ENCODE measurements around the gene HECW1.
"Not testable (repeated sequence)": the region's sequence is repeated elsewhere in the genome, so short reads cannot be mapped to it uniquely, and the experiment has no call there.

The HECW1 gene

DNA sequence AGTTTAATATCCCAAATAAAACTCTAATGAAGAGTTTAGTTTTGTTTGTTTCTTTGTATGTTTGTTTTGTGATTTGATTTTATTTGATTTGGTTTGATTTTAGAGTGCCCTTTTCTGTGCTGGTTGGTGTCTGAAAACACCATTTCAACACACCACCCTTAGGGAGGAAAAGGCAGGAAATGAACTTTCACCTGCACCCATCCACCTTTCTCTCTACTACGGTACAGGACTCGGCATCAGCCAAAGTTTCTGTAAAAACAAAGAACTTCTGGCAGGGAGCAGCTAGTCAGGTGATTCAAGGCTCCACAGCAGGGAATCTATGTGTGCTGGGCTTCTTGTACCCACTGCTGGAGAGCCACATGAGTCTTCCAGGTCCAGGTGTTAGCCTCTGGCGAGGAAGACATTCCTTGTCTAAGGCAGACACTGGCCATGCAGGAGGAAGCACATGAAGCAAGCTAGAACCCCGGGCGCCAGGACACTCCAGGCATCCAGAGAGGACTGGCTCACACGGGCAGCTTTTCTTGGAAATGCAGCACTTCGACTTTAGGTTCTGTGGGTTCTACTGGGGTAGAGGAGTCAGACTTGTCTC is 448.4 kb downstream of the HECW1 start:
- no peaks in the 10 kb centered on the region for H3K4me1 Mint-ChIP-seq
- H3K4me3 Mint-ChIP-seq: no peak overlapping the region
- no peaks in the 10 kb centered on the region for H3K9me3 Mint-ChIP-seq
- peaks cover 30% of the 10 kb centered on the region for H3K27me3 Mint-ChIP-seq
- no peaks in the 10 kb centered on the region for H3K36me3 Mint-ChIP-seq
- peak; percentile 16 for ATAC-seq
- no peak overlapping the region for H3K27ac Mint-ChIP-seq

DNA sequence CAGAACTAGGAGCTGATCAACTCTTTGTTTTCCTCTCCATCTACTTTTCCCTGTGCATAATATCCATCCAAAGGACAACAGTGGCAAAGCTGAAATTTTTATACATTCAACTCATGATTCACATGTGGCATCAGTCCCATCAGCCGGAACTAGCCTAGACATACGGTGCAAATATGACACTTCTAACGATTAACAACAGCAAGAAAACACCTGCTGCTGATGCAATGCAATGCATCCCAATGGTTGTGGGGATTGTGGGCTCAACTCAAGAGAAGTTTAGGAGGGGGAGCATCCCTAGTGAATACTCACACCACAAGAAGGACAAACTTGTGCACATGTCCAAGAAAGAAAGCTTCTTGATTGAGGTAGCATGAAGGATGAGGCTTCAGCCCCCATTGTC is 449.9 kb downstream of the HECW1 start:
- peaks cover 24% of the 10 kb centered on the region for H3K27me3 Mint-ChIP-seq
- H3K9me3 Mint-ChIP-seq: no peaks in the 10 kb centered on the region
- no peaks in the 10 kb centered on the region for H3K36me3 Mint-ChIP-seq
- H3K4me1 Mint-ChIP-seq: no peaks in the 10 kb centered on the region
- ATAC-seq: no peak
- H3K27ac Mint-ChIP-seq: no peak overlapping the region
- no peak overlapping the region for H3K4me3 Mint-ChIP-seq

DNA sequence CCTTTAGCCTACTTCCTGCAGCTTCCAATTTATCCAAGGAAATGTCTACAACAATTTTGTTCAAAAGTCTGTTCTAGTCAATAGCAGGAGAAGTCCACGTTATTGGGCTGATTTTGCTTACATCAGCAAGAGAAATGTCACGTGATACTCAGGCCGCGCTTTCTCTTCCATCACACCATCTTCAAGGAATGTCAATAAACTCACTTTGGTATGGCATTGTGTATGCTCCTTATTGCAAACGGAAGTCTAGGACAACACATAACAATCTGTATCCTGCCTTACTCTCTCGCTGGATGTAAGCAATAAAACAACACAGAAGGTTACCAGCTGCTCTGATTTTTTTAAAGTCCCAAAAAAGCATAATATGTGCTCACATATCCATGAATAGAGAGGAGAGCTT is 453.3 kb downstream of the HECW1 start:
- peaks cover 7% of the 10 kb centered on the region for H3K4me1 Mint-ChIP-seq
- no peaks in the 10 kb centered on the region for H3K36me3 Mint-ChIP-seq
- H3K27ac Mint-ChIP-seq: no peak overlapping the region
- no peaks in the 10 kb centered on the region for H3K9me3 Mint-ChIP-seq
- no peak for ATAC-seq
- H3K27me3 Mint-ChIP-seq: peaks cover 24% of the 10 kb centered on the region
- no peak overlapping the region for H3K4me3 Mint-ChIP-seq

DNA sequence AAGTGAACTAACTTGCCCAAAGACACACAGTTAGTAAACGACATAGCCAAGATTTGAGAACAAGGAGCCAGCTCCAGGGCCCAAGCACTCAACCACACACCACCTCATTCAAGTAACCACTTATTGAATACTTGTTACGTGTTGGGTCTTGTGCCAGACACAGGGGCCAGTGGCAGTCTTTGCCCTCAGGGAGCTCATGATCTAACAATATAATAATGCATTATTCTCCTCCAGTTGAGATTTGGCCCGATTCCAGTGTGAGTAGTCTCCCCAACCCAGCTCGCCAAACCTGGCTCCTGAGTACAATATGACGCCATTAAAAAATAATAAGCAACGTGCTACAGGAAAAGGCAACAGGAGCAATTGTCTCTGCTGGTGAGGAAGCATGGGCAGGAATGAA is 456.1 kb downstream of the HECW1 start:
- no peaks in the 10 kb centered on the region for H3K9me3 Mint-ChIP-seq
- no peak for ATAC-seq
- H3K36me3 Mint-ChIP-seq: no peaks in the 10 kb centered on the region
- H3K4me3 Mint-ChIP-seq: no peak overlapping the region
- H3K27me3 Mint-ChIP-seq: peaks cover 9% of the 10 kb centered on the region
- H3K27ac Mint-ChIP-seq: no peak overlapping the region
- peaks cover 7% of the 10 kb centered on the region for H3K4me1 Mint-ChIP-seq

DNA sequence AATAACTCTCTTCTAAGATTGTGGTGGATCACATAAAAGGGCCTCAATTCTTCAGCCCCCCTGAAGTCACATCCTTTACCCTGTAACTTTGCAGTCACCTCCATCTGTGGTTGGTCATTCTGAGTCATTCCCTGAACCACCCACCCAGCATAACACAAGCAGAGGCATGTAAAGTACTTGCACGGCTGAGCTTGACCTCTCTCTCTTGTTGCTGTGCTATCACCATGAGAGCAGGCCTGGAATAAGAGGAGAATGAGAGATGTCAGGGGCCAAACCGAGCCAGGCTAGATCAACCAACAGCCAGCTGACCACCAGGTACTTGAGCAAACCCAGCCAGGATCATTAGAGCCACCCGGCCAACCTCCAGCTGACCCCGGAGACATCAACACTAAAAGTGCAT is 457.0 kb downstream of the HECW1 start:
- Mint-ChIP-seq H3K4me1 (peaks cover 7% of the 10 kb centered on the region), H3K9me3 (no peaks in the 10 kb centered on the region), H3K27ac (no peak overlapping the region), H3K27me3 (peaks cover 9% of the 10 kb centered on the region), H3K4me3 (no peak overlapping the region), H3K36me3 (no peaks in the 10 kb centered on the region)
- ATAC-seq: peak; percentile 64

DNA sequence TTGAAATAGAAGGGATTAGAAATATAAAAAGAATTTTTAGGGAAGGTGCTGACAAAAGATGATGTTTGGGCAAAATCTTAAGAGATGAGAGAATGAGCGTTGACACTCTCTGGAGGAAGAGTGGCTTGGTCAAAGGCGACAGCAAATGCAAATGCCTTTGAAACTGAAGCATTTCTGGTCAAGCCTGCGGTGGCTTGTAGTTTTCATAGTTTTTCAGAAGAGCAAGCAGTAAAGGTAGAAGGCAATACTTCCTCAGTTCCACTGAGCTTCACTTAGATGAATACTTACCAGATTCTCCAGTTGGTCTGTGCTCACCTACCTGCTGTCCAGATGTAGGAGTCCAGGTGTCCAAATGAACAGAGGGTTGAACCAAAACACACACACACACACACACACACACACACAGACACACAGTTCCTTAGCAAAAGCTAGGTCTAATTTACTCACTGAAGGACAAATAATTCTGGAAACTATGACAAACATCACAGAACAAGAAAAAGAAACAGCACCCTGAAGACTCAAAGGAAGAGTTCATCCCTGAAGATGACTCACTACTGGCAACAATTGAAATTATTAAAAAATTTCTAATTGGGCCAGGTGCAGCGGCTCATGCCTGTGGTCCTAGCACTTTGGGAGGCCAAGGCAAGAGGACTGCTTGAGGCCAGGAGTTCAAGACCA is 458.4 kb downstream of the HECW1 start:
- Mint-ChIP-seq H3K27me3 (no peaks in the 10 kb centered on the region), H3K4me3 (no peak overlapping the region), H3K9me3 (no peaks in the 10 kb centered on the region), H3K4me1 (peaks cover 7% of the 10 kb centered on the region), H3K27ac (no peak overlapping the region), H3K36me3 (no peaks in the 10 kb centered on the region)
- ATAC-seq: no peak

DNA sequence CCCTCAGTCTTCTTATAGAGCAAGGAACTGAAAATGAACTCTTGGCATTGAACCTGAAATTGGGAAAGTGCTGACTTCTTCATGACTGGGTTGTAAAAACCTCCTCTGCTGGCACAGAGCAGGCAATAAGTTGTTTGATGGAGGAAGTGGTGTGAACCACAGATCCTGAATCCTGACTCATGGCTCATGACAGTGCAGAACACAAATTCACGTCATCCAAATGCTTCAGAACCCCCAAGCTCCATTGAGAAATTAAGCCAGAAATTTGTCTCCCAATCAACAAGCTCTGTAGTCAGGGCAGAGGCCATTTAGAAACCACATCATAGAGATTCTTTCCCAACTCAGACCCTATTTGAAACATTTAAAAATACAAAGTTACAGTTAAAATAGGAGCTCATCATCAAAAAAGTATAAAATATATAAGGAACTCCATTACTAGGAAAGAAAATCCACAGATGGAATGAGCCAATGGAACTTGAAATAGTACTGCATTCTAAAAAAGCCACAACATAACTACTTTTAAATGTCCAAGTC is 460.1 kb downstream of the HECW1 start:
- no peaks in the 10 kb centered on the region for H3K36me3 Mint-ChIP-seq
- peak; percentile 61 for ATAC-seq

DNA sequence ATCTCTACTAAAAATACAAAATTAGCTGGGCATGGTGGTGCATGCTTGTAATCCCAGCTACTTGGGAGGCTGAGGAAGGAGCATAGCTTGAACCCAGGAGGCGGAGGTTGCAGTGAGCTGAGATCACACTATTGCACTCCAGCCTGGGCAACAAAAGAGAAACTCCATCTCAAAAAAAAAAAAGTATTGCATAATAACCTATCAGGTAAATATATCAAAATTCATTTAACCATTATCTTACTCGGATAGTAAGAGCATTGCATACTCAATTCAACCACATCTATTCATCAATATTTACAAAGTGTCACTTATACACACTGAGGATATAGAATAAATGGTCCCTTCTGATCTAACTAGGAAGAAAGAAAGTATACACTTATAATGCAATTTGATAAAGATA is 461.4 kb downstream of the HECW1 start:
- not testable (repeated sequence) for H3K27me3 Mint-ChIP-seq, H3K4me1 Mint-ChIP-seq, ATAC-seq, H3K4me3 Mint-ChIP-seq, H3K27ac Mint-ChIP-seq, H3K36me3 Mint-ChIP-seq, H3K9me3 Mint-ChIP-seq

More for the DNA sequence above, 460.1 kb downstream of the HECW1 start:
- Mint-ChIP-seq H3K27ac (no peak overlapping the region), H3K27me3 (no peaks in the 10 kb centered on the region), H3K4me1 (peaks cover 7% of the 10 kb centered on the region), H3K4me3 (no peak overlapping the region), H3K9me3 (no peaks in the 10 kb centered on the region)

DNA sequence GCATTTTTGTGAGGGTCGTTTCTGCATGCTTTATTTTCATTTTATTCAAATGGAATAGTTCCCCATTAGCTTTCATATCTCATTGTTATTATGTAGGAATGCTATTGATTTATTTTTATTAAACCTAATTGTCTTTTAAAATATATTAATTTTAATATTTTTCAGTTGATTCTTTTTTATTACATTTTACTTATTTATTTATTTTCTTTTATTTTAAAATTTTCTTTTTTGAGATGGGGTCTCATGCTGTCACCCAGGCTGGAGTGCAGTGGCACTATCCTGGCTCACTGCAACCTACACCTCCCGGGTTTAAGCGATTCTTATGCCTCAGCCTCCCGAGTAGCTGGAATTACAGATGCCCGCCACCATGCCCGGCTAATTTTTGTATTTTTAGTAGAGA is 463.1 kb downstream of the HECW1 start:
- H3K4me1 Mint-ChIP-seq: peaks cover 3% of the 10 kb centered on the region
- ATAC-seq: no peak
- no peak overlapping the region for H3K27ac Mint-ChIP-seq
- no peak overlapping the region for H3K4me3 Mint-ChIP-seq
- no peaks in the 10 kb centered on the region for H3K36me3 Mint-ChIP-seq
- H3K27me3 Mint-ChIP-seq: peaks cover under 1% of the 10 kb centered on the region
- H3K9me3 Mint-ChIP-seq: no peaks in the 10 kb centered on the region

DNA sequence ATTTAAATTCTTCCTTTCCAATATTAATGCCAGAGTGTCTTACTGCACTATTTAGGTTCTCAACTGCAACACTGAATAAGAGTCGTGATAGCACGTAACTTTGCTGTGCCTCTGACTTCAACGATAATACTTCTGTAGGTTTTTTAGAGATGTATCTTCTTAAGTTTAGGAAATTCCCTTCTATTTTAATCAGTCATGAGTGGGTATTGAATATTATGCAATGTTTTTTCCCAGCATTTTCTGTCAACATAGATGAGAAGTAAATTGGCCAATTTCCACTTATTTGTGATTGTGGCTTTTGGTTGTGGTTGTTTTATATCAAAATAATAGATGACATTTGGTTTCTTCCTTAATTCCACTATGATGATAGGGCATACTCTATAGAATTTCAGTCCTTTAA is 463.8 kb downstream of the HECW1 start:
- no peak overlapping the region for H3K27ac Mint-ChIP-seq
- H3K36me3 Mint-ChIP-seq: no peaks in the 10 kb centered on the region
- no peaks in the 10 kb centered on the region for H3K9me3 Mint-ChIP-seq
- no peaks in the 10 kb centered on the region for H3K4me1 Mint-ChIP-seq
- H3K4me3 Mint-ChIP-seq: no peak overlapping the region
- ATAC-seq: no peak
- peaks cover 8% of the 10 kb centered on the region for H3K27me3 Mint-ChIP-seq

DNA sequence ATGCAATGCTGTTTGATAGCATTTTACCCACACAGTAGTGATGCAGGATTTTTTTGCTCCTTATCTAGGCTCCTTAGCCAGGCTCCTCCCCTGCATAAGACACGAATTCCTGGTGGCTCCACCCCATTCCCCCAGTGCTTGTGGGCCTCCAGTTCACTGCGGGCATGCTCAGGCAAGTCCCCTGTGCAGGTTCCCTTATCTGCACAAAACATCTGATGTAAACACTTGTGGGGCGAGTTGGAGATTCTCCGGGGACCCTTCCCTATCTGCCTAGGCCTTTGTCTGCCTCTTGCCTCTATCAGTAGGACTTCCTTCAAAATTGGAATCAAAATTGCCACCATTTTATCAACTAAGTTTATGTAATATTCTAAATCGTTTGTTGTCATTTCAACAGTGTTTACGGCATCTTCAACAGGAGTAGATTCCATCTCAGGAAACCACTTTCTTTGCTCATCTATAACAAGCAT is 465.1 kb downstream of the HECW1 start:
- ATAC-seq: no peak
- H3K27ac Mint-ChIP-seq: no peak overlapping the region
- no peaks in the 10 kb centered on the region for H3K9me3 Mint-ChIP-seq
- peaks cover 9% of the 10 kb centered on the region for H3K4me1 Mint-ChIP-seq
- H3K36me3 Mint-ChIP-seq: no peaks in the 10 kb centered on the region
- H3K4me3 Mint-ChIP-seq: no peak overlapping the region
- H3K27me3 Mint-ChIP-seq: peaks cover 13% of the 10 kb centered on the region

DNA sequence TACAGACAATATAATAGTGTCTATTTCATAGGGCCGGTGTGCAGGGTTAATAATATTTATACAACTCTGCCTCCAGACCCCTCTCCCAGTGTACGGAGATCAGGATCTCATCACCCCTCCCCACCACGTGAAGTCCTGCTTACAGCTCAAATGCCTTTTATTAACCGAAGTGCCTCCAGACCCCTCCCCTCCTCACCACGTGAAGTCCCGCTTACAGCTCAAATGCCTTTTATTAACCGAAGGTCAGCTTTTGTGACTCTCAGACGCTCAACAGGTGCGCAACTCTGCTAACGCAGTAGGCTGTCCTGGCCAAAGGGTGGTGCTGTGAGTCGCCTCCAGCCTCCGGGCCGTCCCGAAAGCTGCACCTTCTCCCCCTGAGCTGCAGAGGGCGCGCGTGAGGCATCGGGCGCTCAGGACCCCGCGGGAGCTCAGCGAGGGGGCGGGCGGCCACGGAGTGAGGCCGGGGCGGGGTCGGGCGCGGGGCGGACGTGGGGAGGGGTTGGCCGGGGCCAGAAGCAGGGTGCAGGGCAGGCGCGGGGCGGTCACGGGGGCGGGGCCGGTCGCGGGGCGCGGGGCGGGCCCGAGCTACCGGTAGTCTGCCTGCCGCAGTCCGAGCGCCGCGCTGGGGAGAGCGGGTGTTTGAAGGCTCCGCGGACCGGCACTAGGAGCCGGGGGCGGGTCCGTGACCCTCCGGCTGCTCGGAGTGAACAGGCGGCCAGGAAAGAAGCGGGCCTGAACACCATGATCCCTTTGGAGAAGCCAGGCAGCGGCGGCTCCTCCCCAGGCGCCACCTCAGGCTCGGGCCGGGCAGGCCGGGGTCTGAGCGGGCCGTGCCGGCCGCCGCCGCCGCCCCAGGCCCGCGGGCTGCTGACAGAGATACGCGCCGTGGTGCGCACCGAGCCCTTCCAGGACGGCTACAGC is 470.3 kb downstream of the HECW1 start, which contains the start of gene STK17A:
TSS of gene STK17A (plus strand) at position 606 of the 921 bp plus-strand sequence. CDS start at position 742, 136 bp downstream.
- Mint-ChIP-seq H3K4me1 (peaks cover 30% of the 10 kb centered on the region), H3K4me3 (peak within 1 kb of the TSS; percentile 100), H3K9me3 (no peaks in the 10 kb centered on the region), H3K36me3 (no peaks in the 10 kb centered on the region), H3K27ac (peak within 1 kb of the TSS; percentile 97), H3K27me3 (peaks cover 13% of the 10 kb centered on the region)
- peak; percentile 94 for ATAC-seq

DNA sequence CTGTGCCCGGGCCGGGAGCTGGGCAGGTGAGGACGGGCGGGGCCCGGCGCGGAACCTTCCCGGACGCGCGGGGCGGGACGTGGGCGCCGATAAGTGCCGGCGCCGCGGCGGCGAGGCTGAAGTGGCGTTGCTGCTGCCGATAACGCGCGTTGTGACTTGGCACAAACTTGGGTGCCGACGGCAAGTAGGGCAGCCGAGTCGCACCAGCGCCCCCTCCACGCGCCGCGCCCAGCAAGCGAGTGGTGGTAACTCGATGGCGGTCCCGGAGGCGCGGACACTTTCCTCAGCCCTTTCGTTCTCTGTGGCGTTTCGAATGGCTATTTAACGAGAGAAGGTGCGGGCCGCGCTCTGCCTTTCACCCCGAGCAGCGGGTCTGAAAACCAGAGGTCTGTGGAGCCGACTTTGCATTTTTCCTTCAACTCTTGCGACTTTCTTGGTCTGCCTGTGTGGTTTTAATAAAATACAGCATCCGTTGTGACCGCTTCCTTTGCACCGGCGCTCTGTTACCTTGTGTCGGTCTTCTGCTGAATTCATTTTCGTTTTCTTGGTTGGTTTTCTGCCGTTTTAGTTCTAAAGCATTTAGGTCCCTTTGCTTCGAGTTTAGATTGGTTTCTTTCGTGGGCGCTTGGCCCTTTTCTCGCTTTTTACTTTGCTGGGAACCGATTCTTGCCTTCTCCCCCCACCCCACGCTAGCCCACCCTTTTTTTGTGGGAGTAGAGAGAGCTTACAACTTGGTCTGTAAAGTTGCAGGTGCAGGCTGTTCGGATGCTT is 471.2 kb downstream of the HECW1 start:
- Mint-ChIP-seq H3K27ac (peak overlapping the region; percentile 97), H3K4me3 (peak overlapping the region; percentile 100), H3K9me3 (no peaks in the 10 kb centered on the region), H3K36me3 (no peaks in the 10 kb centered on the region), H3K4me1 (peaks cover 35% of the 10 kb centered on the region), H3K27me3 (peaks cover 13% of the 10 kb centered on the region)
- ATAC-seq: peak; percentile 56

DNA sequence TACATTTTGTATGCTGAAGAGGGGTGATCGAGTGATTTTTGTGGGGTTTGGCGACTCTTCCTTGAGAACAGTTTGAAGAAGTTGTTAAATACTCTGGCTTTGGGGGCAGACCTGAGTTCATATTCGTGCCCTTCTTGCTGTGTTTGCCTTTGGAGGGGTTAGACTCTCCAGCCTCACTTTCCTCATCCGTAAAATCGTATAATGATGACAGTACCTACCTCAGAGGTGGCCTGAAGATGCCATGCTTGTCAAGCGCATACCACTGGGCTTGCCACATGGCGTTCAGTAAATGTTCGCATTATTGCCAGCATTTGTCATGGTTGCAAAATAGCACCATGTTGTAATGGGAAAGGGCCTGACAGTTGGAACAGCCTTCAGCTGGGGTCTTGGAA is 471.7 kb downstream of the HECW1 start:
- Mint-ChIP-seq H3K27me3 (peaks cover 13% of the 10 kb centered on the region), H3K9me3 (no peaks in the 10 kb centered on the region), H3K36me3 (no peaks in the 10 kb centered on the region), H3K4me1 (peaks cover 41% of the 10 kb centered on the region), H3K27ac (peak overlapping the region; percentile 97), H3K4me3 (peak overlapping the region; percentile 100)
- no peak for ATAC-seq
